SK-N-SH (cell line): ENCODE data around the gene DIRAS1. TPM values are rescaled to one million over a fixed set of nuclear protein-coding genes. Genes with fewer than 3 reads are reported as not detected.

Experiments
- CTCF ChIA-PET: fragments of 300-600, 350-600 bp; formaldehyde crosslinking; extraction: SDS; loops from one replicate; lab custom pipeline; 2021; lab: Yijun Ruan, JAX
- POLR2A ChIA-PET: fragments of 350-600 bp; sonication (Branson Sonifier 250); formaldehyde crosslinking; extraction: SDS; loops from one replicate; lab custom pipeline; 2020; ENCODE audit warnings: antibody characterized with exemption, inconsistent platforms; lab: Yijun Ruan, JAX
- DNase-seq: peaks from one replicate; pipeline ENCODE4 v3.0.0; 2012
- H2AFZ ChIP-seq: fragments of 200-600 bp; sonication (generic); 2 replicates; pipeline ENCODE4 v1.8.1; 2016; ENCODE audit warnings: antibody characterized with exemption, mild to moderate bottlenecking, low read depth
- H3F3A ChIP-seq: fragments of 200-600 bp; sonication (generic); replicated peaks from 2 replicates; pipeline ENCODE3; 2016; ENCODE audit warnings: antibody characterized with exemption, mild to moderate bottlenecking; ENCODE audit not compliant: insufficient read depth
- H3K27ac ChIP-seq, 2 experiments: fragments of 200-500 bp in 1 of 2; fragments of 200-600 bp in 1 of 2; sonication (Bioruptor generic) in 1 of 2; sonication (generic), shearing (Covaris generic) in 1 of 2; 2 replicates each; pipeline versions ENCODE4 v1.5.1 to v1.6.1; 2014 to 2016; ENCODE audit warnings: low read depth in 2 of 2, inconsistent platforms in 1 of 2, low read length in 1 of 2, mild to moderate bottlenecking in 1 of 2, mixed read lengths in 1 of 2
- H3K27me3 ChIP-seq: fragments of 200-600 bp; sonication (generic), shearing (Covaris generic); 2 replicates; pipeline ENCODE4 v1.6.1; 2016; ENCODE audit warnings: mixed run types; ENCODE audit not compliant: insufficient read depth
- H3K36me3 ChIP-seq, 2 experiments: fragments of 200-500 bp in 1 of 2; fragments of 200-600 bp in 1 of 2; sonication (Bioruptor generic) in 1 of 2; sonication (generic) in 1 of 2; replicated peaks in 1 of 2; 2 replicates each; pipeline versions ENCODE3 to v1.5.1; 2014 to 2016; ENCODE audit warnings: low read length in 1 of 2, mild to moderate bottlenecking in 1 of 2; ENCODE audit not compliant: insufficient read depth in 2 of 2, control insufficient read depth in 1 of 2
- H3K4me1 ChIP-seq, 2 experiments: fragments of 200-500 bp in 1 of 2; fragments of 200-600 bp in 1 of 2; sonication (Bioruptor generic) in 1 of 2; sonication (generic), shearing (Covaris generic) in 1 of 2; 2 replicates each; pipeline versions ENCODE4 v1.5.1 to v1.6.1; 2014 to 2016; ENCODE audit warnings: low read depth in 1 of 2, low read length in 1 of 2, mixed run types in 1 of 2; ENCODE audit not compliant: insufficient read depth in 2 of 2, control insufficient read depth in 1 of 2
- H3K4me2 ChIP-seq: fragments of 200-600 bp; sonication (generic), shearing (Covaris generic); 2 replicates; pipeline ENCODE4 v1.6.1; 2017; ENCODE audit warnings: mixed run types
- H3K4me3 ChIP-seq, 2 experiments: fragments of 200-500 bp in 1 of 2; fragments of 200-600 bp in 1 of 2; sonication (Bioruptor generic) in 1 of 2; sonication (generic), shearing (Covaris generic) in 1 of 2; 2 replicates each; pipeline versions ENCODE4 v1.5.1 to v1.8.1; 2014 to 2016; ENCODE audit warnings: low read depth in 2 of 2, inconsistent platforms in 1 of 2, low read length in 1 of 2, mild to moderate bottlenecking in 1 of 2, mixed read lengths in 1 of 2, moderate library complexity in 1 of 2
- H3K79me2 ChIP-seq: fragments of 200-600 bp; sonication (generic); 2 replicates; pipeline ENCODE4 v1.8.1; 2017; ENCODE audit warnings: mild to moderate bottlenecking; ENCODE audit not compliant: insufficient read depth
- H3K9ac ChIP-seq: fragments of 200-600 bp; sonication (generic); 2 replicates; pipeline ENCODE4 v1.6.1; 2017; ENCODE audit warnings: mixed run types
- H3K9me2 ChIP-seq: fragments of 200-600 bp; sonication (generic); 2 replicates; pipeline ENCODE4 v1.6.1; 2017; ENCODE audit warnings: mixed run types
- H3K9me3 ChIP-seq: fragments of 200-600 bp; sonication (generic); 2 replicates; pipeline ENCODE4 v1.6.1; 2017; ENCODE audit warnings: mixed run types, mild to moderate bottlenecking, moderate library complexity
- H4K20me1 ChIP-seq: fragments of 200-600 bp; sonication (generic); 2 replicates; pipeline ENCODE4 v1.6.1; 2017; ENCODE audit warnings: mild to moderate bottlenecking, mixed run types; ENCODE audit not compliant: insufficient read depth
- EZH2phosphoT487 ChIP-seq: fragments of 200-600 bp; sonication (generic); IDR thresholded peaks from 2 replicates; pipeline ENCODE4 v1.6.1; 2017; ENCODE audit warnings: low read depth, mixed run types, mild to moderate bottlenecking, antibody characterized with exemption, moderate library complexity, borderline replicate concordance
- FOXJ3 ChIP-seq: sonication (generic); formaldehyde crosslinking; IDR thresholded peaks from 2 replicates; pipeline ENCODE4 v1.5.1; 2020; ENCODE audit warnings: mild to moderate bottlenecking, missing genetic modification reagents
- IRF3 ChIP-seq: fragments of 150-350 bp; IDR thresholded peaks from 2 replicates; pipeline ENCODE4 v1.6.1; 2016; ENCODE audit warnings: mild to moderate bottlenecking, low read depth, low read length
- POLR2AphosphoS5 ChIP-seq: IDR thresholded peaks from 2 replicates; pipeline ENCODE4 v1.6.1; 2012; ENCODE audit warnings: low read depth, low read length
- RXRA ChIP-seq: IDR thresholded peaks from 2 replicates; pipeline ENCODE4 v1.4.0; 2012; ENCODE audit warnings: low read depth, mild to moderate bottlenecking, borderline replicate concordance
- SIN3A ChIP-seq: IDR thresholded peaks from 2 replicates; pipeline ENCODE4 v1.6.1; 2012; ENCODE audit warnings: low read depth, mild to moderate bottlenecking, low read length, moderate library complexity, borderline replicate concordance
- SMC3 ChIP-seq: IDR thresholded peaks from 2 replicates; pipeline ENCODE4 v1.6.1; 2012; ENCODE audit warnings: low read depth, low read length, improper control_type of control experiment
- USF1 ChIP-seq: IDR thresholded peaks from 2 replicates; pipeline ENCODE4 v1.4.0; 2012; ENCODE audit warnings: low read depth, borderline replicate concordance
- USF2 ChIP-seq: fragments of 150-350 bp; IDR thresholded peaks from 2 replicates; pipeline ENCODE4 v1.6.1; 2017; ENCODE audit warnings: antibody characterized with exemption, low read length, low read depth, borderline replicate concordance
- YY1 ChIP-seq: IDR thresholded peaks from 2 replicates; pipeline ENCODE4 v1.4.0; 2012; ENCODE audit warnings: low read depth, mild to moderate bottlenecking
- ZBTB33 ChIP-seq: IDR thresholded peaks from 2 replicates; pipeline ENCODE4 v1.4.0; 2012; ENCODE audit warnings: low read depth, borderline replicate concordance
- WGBS: methylation state at CpG from one replicate; pipeline ENCODE4 v1.1.6; 2017; ENCODE audit warnings: low lambda C conversion rate; 5-methylcytosine and 5-hydroxymethylcytosine counted together
- polyA plus RNA-seq, 3 experiments: library from polyadenylated mRNA; depleted of rRNA; stranded (reverse); fragments of >200 nt; gene quantifications; 2 replicates each; pipeline ENCODE4 v1.2.3, GENCODE V29; 2012
- TF ChIP-seq, protein P1 (sequence below): IDR thresholded peaks from 2 replicates; pipeline ENCODE4 v1.6.1; 2012; ENCODE audit warnings: mild to moderate bottlenecking, low read depth, low read length, moderate library complexity
- TF ChIP-seq, protein P2 (sequence below): IDR thresholded peaks from 2 replicates; pipeline ENCODE4; 2012

DIRAS1 gene
- polyA plus RNA-seq, 1 of the 3 experiments (the other 2 are of a cell fraction) = 9.0 TPM

DNA sequence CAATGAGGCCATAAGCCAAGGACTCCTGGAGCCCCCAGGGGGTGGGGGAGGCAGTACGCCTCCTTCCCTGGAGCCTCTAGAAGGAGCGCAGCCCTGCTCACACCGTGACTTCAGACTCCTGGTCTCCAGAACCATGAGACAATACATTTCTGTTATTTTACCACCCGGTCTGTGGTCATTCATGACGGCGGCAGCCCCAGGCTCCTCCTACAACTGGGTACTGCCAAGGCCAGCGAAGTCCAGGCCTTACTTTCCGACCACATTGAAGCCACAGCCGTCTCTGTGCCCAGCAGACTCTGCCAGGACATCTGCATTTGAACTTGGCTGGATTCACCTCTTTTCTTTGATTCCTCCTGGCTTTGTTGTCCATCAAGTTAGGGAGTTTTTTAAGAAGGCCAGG lies 29.2 kb downstream of the DIRAS1 start:
- POLR2A ChIA-PET = no interaction called here
- CTCF ChIA-PET = no interaction called here
- Histone ChIP-seq H3K4me1 (no peaks in the 10 kb centered on the region; a peak in 1 of 4 replicates), H3K4me2 (no peak overlapping the region), H3F3A (no peaks in the 10 kb centered on the region), H3K9me3 (no peaks in the 10 kb centered on the region), H3K4me3 (no peak overlapping the region), H3K27me3 (no peaks in the 10 kb centered on the region), H4K20me1 (no peaks in the 10 kb centered on the region), H3K79me2 (no peaks in the 10 kb centered on the region), H3K9ac (no peak overlapping the region), H3K36me3 (no peaks in the 10 kb centered on the region), H2AFZ (no peak overlapping the region), H3K27ac (no peak overlapping the region), H3K9me2 (no peaks in the 10 kb centered on the region)
- TF ChIP-seq USF1 (no peak), RXRA (no peak), ZBTB33 (no peak), POLR2AphosphoS5 (no peak), USF2 (no peak), IRF3 (no peak), FOXJ3 (CRISPR knock-in tag) (no peak), SIN3A (no peak), SMC3 (no peak), YY1 (no peak), EZH2phosphoT487 (no peak)
- TF ChIP-seq, protein P1, sequence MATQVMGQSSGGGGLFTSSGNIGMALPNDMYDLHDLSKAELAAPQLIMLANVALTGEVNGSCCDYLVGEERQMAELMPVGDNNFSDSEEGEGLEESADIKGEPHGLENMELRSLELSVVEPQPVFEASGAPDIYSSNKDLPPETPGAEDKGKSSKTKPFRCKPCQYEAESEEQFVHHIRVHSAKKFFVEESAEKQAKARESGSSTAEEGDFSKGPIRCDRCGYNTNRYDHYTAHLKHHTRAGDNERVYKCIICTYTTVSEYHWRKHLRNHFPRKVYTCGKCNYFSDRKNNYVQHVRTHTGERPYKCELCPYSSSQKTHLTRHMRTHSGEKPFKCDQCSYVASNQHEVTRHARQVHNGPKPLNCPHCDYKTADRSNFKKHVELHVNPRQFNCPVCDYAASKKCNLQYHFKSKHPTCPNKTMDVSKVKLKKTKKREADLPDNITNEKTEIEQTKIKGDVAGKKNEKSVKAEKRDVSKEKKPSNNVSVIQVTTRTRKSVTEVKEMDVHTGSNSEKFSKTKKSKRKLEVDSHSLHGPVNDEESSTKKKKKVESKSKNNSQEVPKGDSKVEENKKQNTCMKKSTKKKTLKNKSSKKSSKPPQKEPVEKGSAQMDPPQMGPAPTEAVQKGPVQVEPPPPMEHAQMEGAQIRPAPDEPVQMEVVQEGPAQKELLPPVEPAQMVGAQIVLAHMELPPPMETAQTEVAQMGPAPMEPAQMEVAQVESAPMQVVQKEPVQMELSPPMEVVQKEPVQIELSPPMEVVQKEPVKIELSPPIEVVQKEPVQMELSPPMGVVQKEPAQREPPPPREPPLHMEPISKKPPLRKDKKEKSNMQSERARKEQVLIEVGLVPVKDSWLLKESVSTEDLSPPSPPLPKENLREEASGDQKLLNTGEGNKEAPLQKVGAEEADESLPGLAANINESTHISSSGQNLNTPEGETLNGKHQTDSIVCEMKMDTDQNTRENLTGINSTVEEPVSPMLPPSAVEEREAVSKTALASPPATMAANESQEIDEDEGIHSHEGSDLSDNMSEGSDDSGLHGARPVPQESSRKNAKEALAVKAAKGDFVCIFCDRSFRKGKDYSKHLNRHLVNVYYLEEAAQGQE = no peak
- TF ChIP-seq, protein P2, sequence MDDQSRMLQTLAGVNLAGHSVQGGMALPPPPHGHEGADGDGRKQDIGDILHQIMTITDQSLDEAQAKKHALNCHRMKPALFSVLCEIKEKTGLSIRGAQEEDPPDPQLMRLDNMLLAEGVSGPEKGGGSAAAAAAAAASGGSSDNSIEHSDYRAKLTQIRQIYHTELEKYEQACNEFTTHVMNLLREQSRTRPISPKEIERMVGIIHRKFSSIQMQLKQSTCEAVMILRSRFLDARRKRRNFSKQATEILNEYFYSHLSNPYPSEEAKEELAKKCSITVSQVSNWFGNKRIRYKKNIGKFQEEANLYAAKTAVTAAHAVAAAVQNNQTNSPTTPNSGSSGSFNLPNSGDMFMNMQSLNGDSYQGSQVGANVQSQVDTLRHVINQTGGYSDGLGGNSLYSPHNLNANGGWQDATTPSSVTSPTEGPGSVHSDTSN = no peak
- no peak for DNase-seq
- WGBS = 69% methylated on average over 7 of the region's 9 CpGs
